Astrocyte (in vitro differentiated cells and primary cell): ENCODE results near the gene SND1. TPM values are rescaled to one million over a fixed set of nuclear protein-coding genes. Genes with fewer than 3 reads are reported as not detected.

Experiments used
- DNase-seq: peaks from one replicate; pipeline ENCODE4 v3.0.0-alpha.2; 2010; ENCODE audit warnings: low read depth
- FAIRE-seq: peaks from 2 replicates; lab custom pipeline; 2011; peaks lifted over from hg19 to GRCh38; lab: Jason Lieb, UNC
- H2AFZ ChIP-seq: 2 replicates; pipeline ENCODE4 v1.6.0; 2012; ENCODE audit warnings: low read depth, low read length, inconsistent platforms
- H3K27ac ChIP-seq: 2 replicates; pipeline ENCODE4 v1.5.1; 2011; ENCODE audit warnings: low read depth, low read length, inconsistent platforms
- H3K27me3 ChIP-seq: 2 replicates; pipeline ENCODE4 v1.6.0; 2011; ENCODE audit warnings: low read length, inconsistent platforms; ENCODE audit not compliant: insufficient read depth
- H3K36me3 ChIP-seq: 2 replicates; pipeline ENCODE4 v1.5.1; 2011; ENCODE audit warnings: low read length, inconsistent platforms; ENCODE audit not compliant: insufficient read depth
- H3K4me1 ChIP-seq: 2 replicates; pipeline ENCODE4 v1.5.1; 2011; ENCODE audit warnings: low read length, inconsistent platforms; ENCODE audit not compliant: insufficient read depth
- H3K4me2 ChIP-seq: 2 replicates; pipeline ENCODE4 v1.6.0; 2012; ENCODE audit warnings: low read length, inconsistent platforms
- H3K4me3 ChIP-seq: 2 replicates; pipeline ENCODE4 v1.5.1; 2011; ENCODE audit warnings: low read depth, mild to moderate bottlenecking, low read length, inconsistent platforms; ENCODE audit not compliant: insufficient read depth
- H3K79me2 ChIP-seq: 2 replicates; pipeline ENCODE4 v1.6.0; 2012; ENCODE audit warnings: mild to moderate bottlenecking, low read length, inconsistent platforms; ENCODE audit not compliant: insufficient read depth
- H3K9ac ChIP-seq: 2 replicates; pipeline ENCODE4 v1.6.0; 2012; ENCODE audit warnings: mild to moderate bottlenecking, low read length, inconsistent platforms
- H3K9me3 ChIP-seq: 2 replicates; pipeline ENCODE4 v1.5.1; 2012; ENCODE audit warnings: low read depth, mild to moderate bottlenecking, low read length, inconsistent platforms; ENCODE audit not compliant: insufficient read depth
- H4K20me1 ChIP-seq: 2 replicates; pipeline ENCODE4 v1.6.0; 2012; ENCODE audit warnings: low read length, inconsistent platforms; ENCODE audit not compliant: insufficient read depth
- H3K27ac Mint-ChIP-seq: one replicate; pipeline ENCODE4 v1.8.0; 2021; ENCODE audit warnings: mild to moderate bottlenecking, mixed read lengths; ENCODE audit not compliant: unreplicated experiment
- H3K27me3 Mint-ChIP-seq: one replicate; pipeline ENCODE4 v1.8.0; 2021; ENCODE audit warnings: low read depth, mixed read lengths; ENCODE audit not compliant: unreplicated experiment
- H3K36me3 Mint-ChIP-seq: one replicate; pipeline ENCODE4 v1.8.0; 2021; ENCODE audit warnings: low read depth, mixed read lengths; ENCODE audit not compliant: unreplicated experiment
- H3K4me1 Mint-ChIP-seq: one replicate; pipeline ENCODE4 v1.8.0; 2021; ENCODE audit warnings: low read depth, mixed read lengths; ENCODE audit not compliant: unreplicated experiment
- H3K4me3 Mint-ChIP-seq: one replicate; pipeline ENCODE4 v1.8.0; 2021; ENCODE audit warnings: mild to moderate bottlenecking, moderate library complexity, mixed read lengths; ENCODE audit not compliant: unreplicated experiment
- H3K9me3 Mint-ChIP-seq: one replicate; pipeline ENCODE4 v1.8.0; 2021; ENCODE audit warnings: mild to moderate bottlenecking, mixed read lengths; ENCODE audit not compliant: unreplicated experiment
- EZH2 ChIP-seq: IDR thresholded peaks from 2 replicates; pipeline ENCODE4 v1.6.1; 2012; ENCODE audit warnings: mild to moderate bottlenecking, low read length, inconsistent platforms; ENCODE audit not compliant: insufficient read depth
- total RNA-seq: library from RNA; stranded (reverse); gene quantifications from 2 replicates; pipeline ENCODE4 v1.2.1, GENCODE V29; 2021
- TF ChIP-seq, protein P1 (sequence below): IDR thresholded peaks from 2 replicates; pipeline ENCODE4 v1.5.1; 2011; ENCODE audit warnings: low read depth, mild to moderate bottlenecking, inconsistent platforms, low read length, moderate library complexity; ENCODE audit not compliant: insufficient read depth

The SND1 gene
- total RNA-seq, 1 donor from 2014 or later: 267 TPM

DNA sequence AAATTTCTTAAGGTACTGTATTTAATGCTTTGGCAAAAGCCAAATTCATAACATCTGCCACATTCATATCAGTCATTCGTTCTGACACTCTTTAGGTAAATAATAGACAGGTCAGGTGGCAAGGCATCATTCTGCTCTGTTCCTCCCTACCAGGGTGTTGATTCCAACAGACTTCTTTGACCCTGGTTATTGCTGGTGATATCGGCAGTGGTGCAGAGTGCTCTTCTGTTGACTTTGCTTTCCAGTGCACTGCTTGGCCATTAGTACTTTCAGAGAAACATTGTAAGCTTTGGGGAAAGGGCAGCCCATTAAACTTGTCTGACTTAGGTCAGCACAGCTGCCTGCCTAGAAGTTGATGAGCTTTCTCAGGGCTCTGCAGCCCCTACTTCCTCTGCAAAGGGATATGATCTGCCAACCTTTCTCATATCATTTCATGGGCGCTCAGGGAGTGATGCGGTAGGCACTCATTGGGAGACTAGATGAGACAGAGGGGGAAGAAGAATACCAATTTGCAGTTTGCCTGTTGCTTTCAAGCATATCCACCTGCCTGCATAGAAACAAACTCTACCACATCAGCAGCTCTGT, 240.0 kb downstream of the SND1 start:
- H3K79me2 ChIP-seq: peaks cover 24% of the 10 kb centered on the region
- no peaks in the 10 kb centered on the region for H3K9me3 ChIP-seq
- no peak for FAIRE-seq

DNA sequence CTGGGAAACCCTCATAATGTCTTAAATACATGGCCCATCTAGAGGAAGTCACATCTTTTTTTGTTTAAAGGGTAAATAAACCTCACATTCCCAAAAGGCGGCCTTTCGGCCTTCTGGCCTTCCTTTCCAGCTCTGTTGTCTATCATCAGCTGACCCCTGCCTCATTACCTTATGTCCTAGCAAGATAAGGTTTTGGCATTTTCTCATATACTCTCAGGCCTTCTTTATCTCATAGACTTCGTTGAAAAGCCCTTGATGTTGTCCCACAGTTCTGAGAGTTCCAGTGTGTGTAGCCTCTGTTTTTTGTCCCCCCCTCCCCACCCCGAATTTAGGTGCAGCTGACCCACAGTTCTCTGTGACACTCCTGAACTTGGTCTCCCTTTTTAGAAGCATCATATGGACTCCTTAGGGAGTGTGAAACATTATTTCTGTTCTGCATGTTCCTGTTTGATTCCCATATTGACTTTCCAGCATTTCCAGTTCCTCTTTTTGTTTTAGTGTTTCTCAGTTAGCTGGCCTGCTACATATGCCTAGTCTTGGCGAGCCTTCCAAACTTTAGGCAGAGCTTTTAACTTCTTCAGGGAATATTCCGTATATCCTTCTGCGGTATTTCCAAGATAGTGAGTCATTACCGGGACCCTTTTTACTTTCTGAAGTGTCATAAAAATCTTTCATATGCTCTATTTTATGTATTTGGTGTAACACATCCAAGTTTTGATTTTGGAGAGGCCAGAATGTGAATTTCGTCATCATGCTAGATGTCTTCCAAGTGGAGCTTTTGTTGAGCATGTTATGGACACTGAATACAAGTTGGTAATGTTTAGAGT, 240.7 kb downstream of the SND1 start:
- no peak overlapping the region for H3K27ac Mint-ChIP-seq
- H3K4me2 ChIP-seq: no peak overlapping the region
- no peak overlapping the region for H3K9ac ChIP-seq
- H3K79me2 ChIP-seq: peaks cover 30% of the 10 kb centered on the region
- TF ChIP-seq EZH2: no peak
- TF ChIP-seq, protein P1, sequence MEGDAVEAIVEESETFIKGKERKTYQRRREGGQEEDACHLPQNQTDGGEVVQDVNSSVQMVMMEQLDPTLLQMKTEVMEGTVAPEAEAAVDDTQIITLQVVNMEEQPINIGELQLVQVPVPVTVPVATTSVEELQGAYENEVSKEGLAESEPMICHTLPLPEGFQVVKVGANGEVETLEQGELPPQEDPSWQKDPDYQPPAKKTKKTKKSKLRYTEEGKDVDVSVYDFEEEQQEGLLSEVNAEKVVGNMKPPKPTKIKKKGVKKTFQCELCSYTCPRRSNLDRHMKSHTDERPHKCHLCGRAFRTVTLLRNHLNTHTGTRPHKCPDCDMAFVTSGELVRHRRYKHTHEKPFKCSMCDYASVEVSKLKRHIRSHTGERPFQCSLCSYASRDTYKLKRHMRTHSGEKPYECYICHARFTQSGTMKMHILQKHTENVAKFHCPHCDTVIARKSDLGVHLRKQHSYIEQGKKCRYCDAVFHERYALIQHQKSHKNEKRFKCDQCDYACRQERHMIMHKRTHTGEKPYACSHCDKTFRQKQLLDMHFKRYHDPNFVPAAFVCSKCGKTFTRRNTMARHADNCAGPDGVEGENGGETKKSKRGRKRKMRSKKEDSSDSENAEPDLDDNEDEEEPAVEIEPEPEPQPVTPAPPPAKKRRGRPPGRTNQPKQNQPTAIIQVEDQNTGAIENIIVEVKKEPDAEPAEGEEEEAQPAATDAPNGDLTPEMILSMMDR: no peak
- H3K36me3 ChIP-seq: peaks cover 20% of the 10 kb centered on the region
- H3K27ac ChIP-seq: no peak overlapping the region
- H3K9me3 ChIP-seq: no peaks in the 10 kb centered on the region
- peaks cover 16% of the 10 kb centered on the region for H3K4me1 ChIP-seq
- no peak overlapping the region for H2AFZ ChIP-seq
- H3K4me3 Mint-ChIP-seq: no peak overlapping the region
- no peak overlapping the region for H3K4me3 ChIP-seq
- H3K27me3 Mint-ChIP-seq: no peaks in the 10 kb centered on the region
- H3K4me1 Mint-ChIP-seq: peaks cover 33% of the 10 kb centered on the region
- H4K20me1 ChIP-seq: peaks cover 95% of the 10 kb centered on the region
- DNase-seq: no peak
- no peaks in the 10 kb centered on the region for H3K9me3 Mint-ChIP-seq
- no peak for FAIRE-seq
- peaks cover 2% of the 10 kb centered on the region for H3K36me3 Mint-ChIP-seq
- H3K27me3 ChIP-seq: no peaks in the 10 kb centered on the region

More for the DNA sequence above, 240.0 kb downstream of the SND1 start:
- Histone ChIP-seq H3K4me2 (no peak overlapping the region), H3K4me1 (peaks cover 13% of the 10 kb centered on the region), H4K20me1 (peaks cover 94% of the 10 kb centered on the region), H2AFZ (no peak overlapping the region), H3K4me3 (no peak overlapping the region), H3K9ac (no peak overlapping the region), H3K27me3 (no peaks in the 10 kb centered on the region), H3K27ac (no peak overlapping the region), H3K36me3 (peaks cover 20% of the 10 kb centered on the region)
- Mint-ChIP-seq H3K9me3 (no peaks in the 10 kb centered on the region), H3K27me3 (no peaks in the 10 kb centered on the region), H3K4me1 (peaks cover 40% of the 10 kb centered on the region), H3K36me3 (peaks cover 2% of the 10 kb centered on the region), H3K27ac (no peak overlapping the region), H3K4me3 (no peak overlapping the region)
- no peak for TF ChIP-seq EZH2
- TF ChIP-seq, protein P1: no peak
- no peak for DNase-seq
